Left kidney (tissue), 2 donors: Measurements from ENCODE around the gene NUDT14. TPM values are rescaled to one million over a fixed set of nuclear protein-coding genes. Genes with fewer than 3 reads are reported as not detected.

Experiments used
- DNase-seq: peaks from one replicate; pipeline ENCODE4 v3.0.0-alpha.2; 2013
- polyA plus RNA-seq: library from polyadenylated mRNA; unstranded; fragments of 120-200 nt; gene quantifications from one replicate; pipeline ENCODE4 v1.2.1, GENCODE V29; 2013; ENCODE audit not compliant: insufficient read length

The NUDT14 gene
- polyA plus RNA-seq, 1 donor: 24.3 TPM

DNA sequence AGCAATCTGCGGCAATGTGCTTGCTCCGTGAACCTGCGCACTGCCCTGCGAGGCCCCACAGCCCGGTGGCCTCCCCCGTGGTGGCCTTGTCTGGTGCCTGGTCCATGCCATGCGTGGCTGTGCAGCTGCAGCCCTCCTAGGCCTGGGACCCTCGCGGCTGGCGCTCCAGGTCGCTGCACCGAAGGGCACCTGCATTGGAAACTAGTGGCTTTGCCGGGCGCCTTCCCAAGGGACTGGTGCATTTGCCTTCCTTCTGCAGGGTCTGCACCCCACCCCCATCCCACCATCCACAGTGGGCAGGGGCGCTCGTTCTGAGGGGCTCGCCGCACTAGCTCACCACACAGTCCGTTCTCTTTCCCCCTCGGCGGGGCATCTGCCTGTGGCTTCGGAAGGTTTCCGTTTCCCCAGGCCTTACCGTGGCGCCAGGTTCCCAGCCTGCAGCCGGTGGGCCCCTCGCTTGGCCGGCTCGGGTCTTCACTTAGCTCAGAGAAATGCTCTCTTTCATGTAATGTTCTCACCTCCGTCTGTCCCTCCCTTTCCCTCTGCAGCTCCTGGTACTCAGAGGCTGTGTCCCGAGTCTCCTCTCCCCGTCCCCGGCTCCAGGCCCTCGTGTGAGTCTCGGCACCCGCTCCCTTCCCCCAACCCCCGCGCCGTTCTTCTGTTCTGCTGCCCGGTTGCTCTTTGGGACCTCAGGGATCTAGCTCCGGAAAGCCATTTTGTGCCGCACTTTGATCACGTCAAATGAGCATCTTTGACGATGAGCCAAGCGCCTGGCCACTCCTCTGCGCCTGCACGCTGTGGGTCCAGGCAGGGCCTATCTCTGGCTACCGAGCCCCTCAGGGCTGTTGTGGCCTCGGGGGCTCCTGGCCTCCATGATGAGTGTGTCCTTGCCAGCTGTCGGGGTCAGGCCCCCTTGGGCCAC is 44.5 kb downstream of the NUDT14 start:
- DNase-seq: no peak

DNA sequence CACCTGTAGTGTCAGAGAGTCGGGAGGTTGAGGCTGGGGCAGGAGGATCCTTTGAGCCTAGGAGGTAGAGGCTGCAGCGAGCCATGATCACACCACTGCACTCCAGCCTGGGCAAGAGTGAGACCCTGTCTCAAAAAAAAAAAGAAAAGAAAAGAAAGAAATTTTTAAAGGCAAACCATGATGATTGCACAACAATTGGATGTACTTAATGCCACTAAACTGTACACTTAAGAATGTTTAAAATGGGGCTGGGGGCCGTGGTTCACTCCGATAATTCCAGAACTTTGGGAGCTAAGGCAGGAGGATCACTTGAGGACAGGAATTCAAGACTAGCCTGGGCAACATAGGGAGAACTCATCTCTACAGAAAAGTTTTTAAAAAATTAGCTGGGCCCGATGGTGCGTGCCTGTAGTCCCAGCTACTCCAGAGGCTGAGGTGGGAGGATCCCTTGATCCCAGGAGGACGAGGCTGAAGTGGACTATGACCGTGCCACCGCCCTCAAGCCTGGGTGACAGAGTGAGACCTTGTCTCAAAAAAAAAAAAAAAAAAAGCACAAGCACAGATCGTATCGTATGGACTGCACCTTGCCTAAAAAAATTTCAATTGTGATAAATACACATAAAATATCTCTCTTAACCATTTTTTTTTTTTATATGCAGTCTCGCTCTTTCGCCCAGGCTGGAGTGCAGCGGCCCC is 45.3 kb downstream of the NUDT14 start:
- DNase-seq: no peak

DNA sequence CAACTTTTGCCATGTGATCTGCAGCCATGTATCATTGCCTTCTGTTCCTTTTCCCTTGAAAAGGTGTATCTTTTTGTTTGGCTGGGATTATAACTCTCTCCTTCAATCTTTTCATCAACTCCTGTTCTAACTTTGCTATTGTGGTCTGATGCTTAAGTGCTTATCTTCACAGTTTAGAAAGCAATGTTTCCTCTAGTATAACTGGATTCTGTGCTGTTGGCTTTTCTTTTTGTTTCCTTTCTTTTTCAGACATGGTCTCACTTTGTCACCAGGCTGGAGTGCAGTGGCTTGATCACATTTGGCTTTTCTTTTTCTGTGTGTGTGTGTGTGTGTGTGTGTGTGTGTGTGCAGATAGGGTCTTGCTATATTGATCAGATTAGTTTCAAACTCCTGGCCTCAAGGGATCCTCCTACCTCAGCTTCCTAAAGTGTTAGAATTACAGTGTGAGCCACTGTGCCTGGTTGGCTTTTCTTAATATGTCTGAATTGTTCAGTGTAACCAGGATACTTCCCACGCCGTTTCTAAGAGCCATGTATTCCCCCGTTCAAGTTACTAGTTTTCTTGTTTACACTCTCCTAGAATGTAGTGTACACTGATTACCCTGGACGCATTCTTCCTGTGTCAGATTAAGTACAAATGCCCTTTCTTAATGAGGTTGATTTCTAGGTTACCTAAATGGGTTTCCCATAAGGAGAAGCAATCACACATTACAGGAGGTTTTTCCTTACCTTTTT is 48.0 kb downstream of the NUDT14 start:
- no peak for DNase-seq

DNA sequence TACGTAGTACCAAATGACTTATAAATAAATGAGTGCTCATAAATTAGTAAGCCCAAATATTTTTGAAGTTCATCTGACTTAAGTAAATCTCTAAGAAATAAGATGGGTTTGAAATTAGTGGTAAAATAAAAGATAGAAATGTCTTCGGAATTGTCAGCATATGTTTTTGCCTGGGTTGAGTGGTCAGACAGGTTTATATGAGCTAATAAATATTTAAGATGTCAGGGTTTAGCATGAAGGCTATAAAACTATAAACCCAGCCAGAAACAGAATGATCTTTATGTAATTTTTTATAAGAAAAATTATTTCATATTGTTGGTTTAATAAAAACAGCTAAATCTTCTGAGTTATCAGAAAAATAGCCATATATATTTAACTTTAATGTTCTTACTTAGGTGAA is 49.9 kb downstream of the NUDT14 start:
- no peak for DNase-seq

DNA sequence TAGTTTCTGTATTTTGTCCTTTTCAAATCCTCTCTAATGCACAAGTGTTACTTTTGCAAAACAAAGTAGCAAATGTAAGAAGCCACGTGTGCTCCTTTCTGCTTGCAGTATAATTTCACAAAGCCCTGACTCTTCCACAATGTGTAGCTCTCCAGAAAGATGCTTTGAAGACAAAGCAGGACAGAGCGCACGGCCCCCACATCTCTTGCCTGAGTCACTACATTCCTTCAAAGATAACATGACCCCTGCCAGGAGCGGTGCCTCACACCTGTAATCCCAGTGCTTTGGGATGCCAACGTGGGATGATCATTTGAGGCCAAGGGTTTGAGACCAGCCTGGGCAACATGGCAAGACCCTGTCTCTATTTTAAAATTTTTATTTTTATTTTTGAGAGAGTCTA is 53.1 kb downstream of the NUDT14 start:
- DNase-seq: no peak

DNA sequence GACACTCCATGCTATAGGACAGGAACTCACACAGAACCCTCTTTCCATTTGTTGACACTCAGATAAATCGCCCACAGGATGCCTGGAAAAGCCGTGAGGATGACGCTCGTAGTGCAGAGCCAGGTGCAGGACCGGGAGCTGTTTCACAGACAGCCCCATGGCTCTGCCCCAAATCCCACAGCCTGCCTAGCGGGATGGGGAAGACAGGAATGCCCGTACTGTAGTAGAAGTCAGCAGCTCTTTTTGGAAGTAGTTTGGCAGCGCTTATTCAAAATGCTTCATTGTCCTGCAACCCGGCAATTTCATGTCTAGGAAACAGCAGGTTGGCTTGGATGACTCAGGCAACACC is 54.2 kb downstream of the NUDT14 start:
- no peak for DNase-seq

DNA sequence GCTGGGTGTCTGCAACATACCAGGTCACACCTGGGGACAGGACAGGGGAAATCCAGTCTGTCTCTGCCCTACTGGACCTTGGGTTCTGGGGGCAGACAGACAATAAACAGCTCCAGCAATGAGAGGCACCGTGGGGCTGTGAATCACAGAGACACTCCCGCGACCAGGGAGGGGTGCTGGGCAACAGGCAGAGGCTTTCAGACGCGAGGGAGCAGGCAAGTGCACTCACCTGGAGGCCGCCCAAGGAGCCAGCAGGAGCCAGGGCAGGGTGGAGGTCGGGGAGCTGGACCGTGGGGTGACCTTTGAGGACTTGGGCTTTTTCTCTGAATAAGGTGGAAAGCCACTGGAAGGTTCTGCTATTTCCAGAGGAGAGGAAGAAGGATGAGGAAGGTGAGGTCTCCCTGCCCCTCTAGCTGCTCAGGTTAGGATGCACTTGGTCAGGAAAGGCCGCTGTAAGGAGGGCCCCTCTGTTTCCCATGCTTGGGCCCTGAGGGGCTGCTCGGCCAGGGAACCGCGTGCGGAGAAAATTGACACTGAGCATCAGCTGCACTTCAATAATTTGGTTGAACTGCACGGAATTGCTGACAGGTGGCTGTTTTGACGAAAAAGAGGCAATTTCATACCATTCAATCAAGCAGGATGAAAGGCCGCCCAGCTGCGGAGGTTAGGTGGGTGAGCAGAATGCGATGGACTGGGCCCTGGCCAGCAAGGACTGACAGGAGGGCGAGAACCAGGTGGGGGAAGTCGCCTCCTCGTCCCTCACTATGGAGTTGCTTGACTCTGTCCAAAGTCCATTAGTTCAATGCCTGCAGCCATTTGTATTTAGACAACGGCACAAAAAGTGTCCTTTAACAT is 54.8 kb downstream of the NUDT14 start:
- no peak for DNase-seq

DNA sequence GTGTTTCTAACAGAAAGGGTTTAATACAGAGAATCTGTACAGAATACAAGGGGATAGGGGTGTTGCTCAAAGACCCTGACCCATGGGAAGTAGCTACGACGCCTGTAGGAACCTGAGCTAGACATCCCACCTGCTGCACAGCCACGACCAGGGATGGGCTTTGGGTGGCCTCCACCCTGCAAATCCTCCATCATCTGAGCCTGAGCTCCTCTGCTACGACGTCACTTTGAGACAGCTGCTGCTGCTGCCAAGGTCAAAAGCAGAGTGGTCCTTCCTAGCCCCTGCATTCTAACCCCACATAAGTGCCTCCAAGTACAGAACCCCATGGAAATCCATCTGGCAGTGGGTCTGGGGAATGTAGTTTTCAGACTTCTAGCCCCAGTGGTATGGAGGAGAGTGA is 56.3 kb downstream of the NUDT14 start:
- DNase-seq: no peak

DNA sequence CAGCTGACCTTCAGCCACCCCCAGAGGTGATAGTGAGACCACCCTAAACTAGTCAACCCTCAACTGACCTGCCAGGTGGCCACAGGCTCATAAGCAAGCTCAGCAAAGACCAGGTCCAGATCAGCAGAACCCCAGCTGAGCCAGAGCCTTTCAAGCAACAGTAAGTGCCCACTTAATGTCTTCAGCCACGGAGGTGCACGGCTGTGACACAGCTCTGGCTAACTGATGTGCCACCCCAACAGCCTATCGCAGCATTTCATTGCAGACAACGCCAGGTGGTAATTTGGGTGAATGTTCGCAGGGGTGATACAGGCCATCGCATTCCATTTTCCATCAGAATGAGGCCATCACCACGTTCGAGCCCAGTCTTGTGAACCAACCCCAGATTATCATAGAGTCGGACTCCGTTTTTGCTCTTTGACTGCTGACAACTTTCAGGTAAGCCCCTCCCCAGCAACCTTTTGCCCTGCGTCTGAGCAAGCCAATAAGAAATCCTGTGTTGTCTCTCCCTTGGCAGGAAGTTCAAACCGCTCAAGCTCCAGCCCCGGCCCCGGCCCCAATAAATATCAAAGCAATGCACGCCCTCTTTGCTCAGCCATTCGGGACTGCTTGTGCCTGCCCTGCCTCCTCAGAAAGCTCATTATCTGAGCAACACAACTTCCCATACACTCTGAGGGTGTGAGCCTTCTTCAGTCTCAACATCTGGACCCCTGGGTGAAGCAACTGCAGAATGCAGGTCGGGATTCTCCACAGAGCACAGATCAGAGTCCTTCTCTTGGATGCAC is 56.9 kb downstream of the NUDT14 start:
- DNase-seq: no peak

DNA sequence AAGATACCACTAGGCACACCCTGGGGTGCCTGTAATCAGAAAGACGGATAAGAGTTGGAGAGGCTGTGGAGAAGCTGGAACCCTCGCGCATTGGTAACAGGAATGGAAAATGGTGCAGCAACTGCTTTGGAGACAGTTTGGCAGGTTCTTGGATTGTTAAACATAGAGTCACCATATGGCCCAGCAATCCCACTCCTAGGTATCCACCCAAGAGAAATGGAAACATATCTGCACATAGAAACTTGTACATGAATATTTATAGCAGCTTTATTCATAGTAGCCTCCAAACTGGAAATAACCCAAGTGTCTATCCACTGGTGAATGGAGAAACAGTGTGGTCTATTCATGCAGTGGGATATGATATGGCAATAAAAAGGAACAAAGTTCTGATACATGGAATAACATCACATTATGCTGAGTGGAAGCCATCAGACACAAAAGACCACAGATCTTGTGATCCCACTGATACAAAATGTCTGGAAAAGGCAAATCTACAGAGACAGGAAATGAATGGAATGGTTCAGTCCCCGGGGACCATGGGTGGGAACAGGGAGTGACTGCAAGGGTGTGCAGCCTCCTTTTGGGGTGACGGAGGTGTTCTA is 57.9 kb downstream of the NUDT14 start:
- no peak for DNase-seq

Other genes with a start within 250 kb of the NUDT14 start
- 2.2 TPM for gene AHNAK2, start 202.9 kb downstream of the NUDT14 start, polyA plus RNA-seq
- gene CLBA1, start 195.5 kb downstream of the NUDT14 start, polyA plus RNA-seq: 25.0 TPM
- gene CDCA4, start 160.2 kb downstream of the NUDT14 start, polyA plus RNA-seq: 23.0 TPM
- 0.33 TPM for gene GPR132, start 115.9 kb downstream of the NUDT14 start, polyA plus RNA-seq
- gene JAG2, start 12.5 kb downstream of the NUDT14 start, polyA plus RNA-seq: 7.5 TPM
- gene BTBD6, start 67.2 kb upstream of the NUDT14 start, polyA plus RNA-seq: 32.1 TPM
- gene BRF1, start 119.7 kb upstream of the NUDT14 start, polyA plus RNA-seq: 37.6 TPM
- 67.0 TPM for gene PACS2, start 133.4 kb upstream of the NUDT14 start, polyA plus RNA-seq
- gene TEX22, start 217.2 kb upstream of the NUDT14 start, polyA plus RNA-seq: 1.4 TPM
- gene MTA1, start 238.5 kb upstream of the NUDT14 start, polyA plus RNA-seq: 117 TPM